GM19452 (cell line): ENCODE measurements around the gene IFNA21.
A peak's percentile ranks its signal among the peaks of the same experiment; 100 is the strongest.
"Not testable (repeated sequence)": the region's sequence is repeated elsewhere in the genome, so short reads cannot be mapped to it uniquely, and the experiment has no call there.

Experiments
- ATAC-seq: cut with Tn5 transposase; IDR thresholded peaks from one replicate; pipeline ENCODE4 v1.9.1; 2021; ENCODE audit not compliant: unreplicated experiment

Gene IFNA21

GRCh38 chr9:21166560-21166959, at the start of gene IFNA21:
IFNA21 (minus strand) TSS chr9:21166660; CDS start chr9:21166612, 48 bp downstream.
- ATAC-seq: not testable (repeated sequence)

GRCh38 chr9:21213411-21214326, 47.2 kb upstream of the IFNA21 start:
- ATAC-seq: peak; percentile 71

GRCh38 chr9:21212160-21212559, 45.7 kb upstream of the IFNA21 start:
- ATAC-seq: not testable (repeated sequence)

- ATAC-seq: not testable (repeated sequence)
Observed at GRCh38 chr9:21210782-21211181, 44.3 kb upstream of the IFNA21 start.

GRCh38 chr9:21210311-21210710, 43.9 kb upstream of the IFNA21 start:
- no peak for ATAC-seq

- ATAC-seq: not testable (repeated sequence)
Observed at GRCh38 chr9:21207043-21207442, 40.6 kb upstream of the IFNA21 start, which contains the start of gene IFNA10. IFNA10 (minus strand) TSS chr9:21207143; CDS start chr9:21207097, 46 bp downstream.

GRCh38 chr9:21205204-21205603, 38.7 kb upstream of the IFNA21 start:
- ATAC-seq: no peak

- ATAC-seq: not testable (repeated sequence)
Observed at GRCh38 chr9:21202105-21202504, 35.6 kb upstream of the IFNA21 start, which contains the start of gene IFNA7. IFNA7 (minus strand) TSS chr9:21202205; CDS start chr9:21202165, 40 bp downstream.

- peak; percentile 98 for ATAC-seq
Observed at GRCh38 chr9:21194867-21195776, 28.7 kb upstream of the IFNA21 start.

- ATAC-seq: not testable (repeated sequence)
Observed at GRCh38 chr9:21187487-21187886, 21.0 kb upstream of the IFNA21 start, which contains the start of gene IFNA4. IFNA4 (minus strand) TSS chr9:21187587; CDS start chr9:21187531, 56 bp downstream.

GRCh38 chr9:21182810-21183736, 16.6 kb upstream of the IFNA21 start:
- peak; percentile 96 for ATAC-seq

GRCh38 chr9:21174671-21175070, 8.2 kb upstream of the IFNA21 start:
- ATAC-seq: no peak

- no peak for ATAC-seq
Observed at GRCh38 chr9:21172156-21172555, 5.7 kb upstream of the IFNA21 start.

- ATAC-seq: no peak
Observed at GRCh38 chr9:21171351-21171750, 4.9 kb upstream of the IFNA21 start.

- no peak for ATAC-seq
Observed at GRCh38 chr9:21165516-21165915, 944 bp downstream of the IFNA21 start.

- ATAC-seq: peak; percentile 99
Observed at GRCh38 chr9:21160178-21160577, 6.3 kb downstream of the IFNA21 start.

GRCh38 chr9:21155501-21155900, 11.0 kb downstream of the IFNA21 start:
- ATAC-seq: no peak

- ATAC-seq: peak; percentile 93
Observed at GRCh38 chr9:21154018-21154608, 12.3 kb downstream of the IFNA21 start.

- peak; percentile 38 for ATAC-seq
Observed at GRCh38 chr9:21153336-21154017, 13.0 kb downstream of the IFNA21 start.
